ENCODE data around the gene MYH14. TPM values are rescaled to one million over a fixed set of nuclear protein-coding genes. Genes with fewer than 3 reads are reported as not detected.

Gene MYH14
- total RNA-seq, 1 donor from 2014 or later: 60.6 TPM

DNA sequence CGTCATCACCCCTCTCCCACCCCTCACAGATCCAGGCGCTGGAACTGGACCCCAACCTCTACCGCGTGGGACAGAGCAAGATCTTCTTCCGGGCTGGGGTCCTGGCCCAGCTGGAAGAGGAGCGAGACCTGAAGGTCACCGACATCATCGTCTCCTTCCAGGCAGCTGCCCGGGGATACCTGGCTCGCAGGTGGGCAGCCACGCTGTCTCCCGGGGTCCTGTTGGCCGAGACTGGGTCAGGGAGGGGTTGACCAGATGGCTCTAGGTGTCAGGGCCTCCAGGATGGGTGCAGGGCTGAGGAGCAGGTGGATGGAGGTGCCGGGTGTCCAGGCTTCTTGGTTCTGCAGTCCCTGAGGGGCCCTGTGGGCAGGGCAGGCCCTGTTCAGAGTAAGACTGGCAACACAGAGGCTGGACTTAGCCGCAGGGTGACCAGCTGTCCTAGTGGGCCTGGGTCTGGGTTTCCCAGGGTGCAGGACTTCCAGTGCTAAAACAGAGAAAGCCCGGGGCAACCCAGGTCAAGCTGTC lies 58.1 kb downstream of the MYH14 start:
- no peak for DNase-seq

DNA sequence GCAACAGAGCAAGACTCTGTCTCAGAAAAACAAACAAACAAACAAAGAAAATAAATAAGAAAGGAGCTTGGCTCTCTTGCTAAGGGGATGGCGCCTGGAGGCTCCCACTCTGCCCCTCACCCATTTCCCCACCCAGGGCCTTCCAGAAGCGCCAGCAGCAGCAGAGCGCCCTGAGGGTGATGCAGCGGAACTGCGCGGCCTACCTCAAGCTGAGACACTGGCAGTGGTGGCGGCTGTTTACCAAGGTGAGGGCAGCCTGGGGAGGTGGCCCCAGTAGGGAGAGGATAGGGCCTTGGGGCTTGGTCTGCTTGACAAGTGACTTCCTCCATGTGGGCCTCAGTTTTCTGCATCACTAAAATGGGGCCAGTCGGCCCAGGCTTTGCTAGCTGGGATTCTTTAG lies 59.8 kb downstream of the MYH14 start:
- DNase-seq: no peak

DNA sequence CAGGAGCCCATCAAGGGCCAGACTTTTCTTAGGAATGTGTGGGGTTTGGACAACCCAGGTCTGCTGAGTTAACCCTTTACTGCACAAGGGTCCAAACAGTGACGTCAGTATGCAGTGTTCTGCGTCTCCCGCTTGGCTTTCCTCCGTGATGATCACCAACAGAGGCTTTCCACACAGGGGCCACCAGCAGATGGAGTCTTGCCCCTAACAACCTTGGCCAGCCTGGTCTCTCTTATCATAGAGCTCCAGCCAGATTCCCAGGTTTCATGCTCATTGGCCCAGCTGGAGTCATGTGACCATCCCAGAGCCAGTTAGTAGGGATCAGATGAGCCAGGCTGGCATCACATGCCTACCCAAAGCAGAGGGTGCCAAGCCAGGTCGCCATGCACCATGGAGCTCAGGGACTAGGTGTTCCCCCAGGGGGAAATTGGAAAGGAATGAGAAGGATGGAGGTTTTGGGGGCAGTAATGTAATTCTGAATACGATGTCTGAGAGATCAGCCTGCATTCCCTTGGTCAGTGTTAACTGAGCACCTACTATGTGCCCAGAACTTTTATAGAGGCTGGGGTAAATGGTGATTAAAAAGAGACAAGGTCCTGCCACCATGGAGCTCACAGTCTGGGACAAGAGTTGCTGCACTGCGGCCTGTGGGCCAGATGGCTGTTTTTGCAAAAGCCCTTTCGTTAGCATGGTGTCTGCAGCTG lies 61.2 kb downstream of the MYH14 start:
- DNase-seq: no peak

DNA sequence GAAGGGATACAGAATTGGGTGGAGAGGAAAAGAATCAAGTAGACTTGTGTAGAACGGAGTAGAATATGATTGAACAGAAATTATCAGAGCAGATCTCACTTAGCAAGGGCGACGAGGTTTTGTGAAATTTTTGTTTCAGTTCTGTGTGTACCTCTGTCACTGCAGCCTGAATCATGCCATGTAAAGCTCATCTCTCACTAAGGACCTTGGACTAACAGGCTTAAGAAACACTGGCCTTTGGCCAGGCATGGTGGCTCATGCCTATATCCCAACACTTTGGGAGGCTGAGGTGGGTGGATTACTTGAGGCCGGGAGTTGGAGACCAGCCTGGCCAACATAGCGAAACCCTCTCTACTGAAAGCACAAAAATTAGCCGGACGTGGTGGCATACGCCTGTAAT lies 62.6 kb downstream of the MYH14 start:
- DNase-seq: no peak

DNA sequence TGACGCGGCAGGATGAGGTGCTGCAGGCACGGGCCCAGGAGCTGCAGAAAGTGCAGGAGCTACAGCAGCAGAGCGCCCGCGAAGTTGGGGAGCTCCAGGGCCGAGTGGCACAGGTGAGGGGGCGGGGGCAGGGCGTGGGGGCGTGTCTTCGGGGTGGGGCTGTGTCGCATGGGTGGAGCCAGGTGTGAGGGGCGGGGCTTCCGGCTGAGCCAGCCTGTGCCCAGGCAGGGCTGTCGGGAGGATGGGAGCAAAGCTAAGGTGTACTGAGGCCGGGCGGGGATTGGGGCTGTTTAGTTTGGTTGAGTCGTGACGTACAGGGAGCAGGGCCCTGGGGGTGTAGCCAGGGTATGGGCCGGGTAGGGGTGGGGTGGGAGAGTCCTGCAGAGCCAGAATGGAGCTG lies 63.5 kb downstream of the MYH14 start:
- DNase-seq: no peak

DNA sequence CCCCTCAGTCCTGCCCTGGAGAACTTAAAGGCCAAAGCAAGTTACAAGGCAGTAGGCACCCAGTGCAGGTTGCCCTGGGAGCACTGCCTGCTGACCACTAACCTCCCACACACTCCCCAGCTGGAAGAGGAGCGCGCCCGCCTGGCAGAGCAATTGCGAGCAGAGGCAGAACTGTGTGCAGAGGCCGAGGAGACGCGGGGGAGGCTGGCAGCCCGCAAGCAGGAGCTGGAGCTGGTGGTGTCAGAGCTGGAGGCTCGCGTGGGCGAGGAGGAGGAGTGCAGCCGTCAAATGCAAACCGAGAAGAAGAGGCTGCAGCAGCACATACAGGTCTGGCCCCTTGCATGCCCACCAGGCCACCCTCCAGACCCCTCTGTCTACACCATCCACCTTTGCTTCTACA lies 64.6 kb downstream of the MYH14 start:
- no peak for DNase-seq

DNA sequence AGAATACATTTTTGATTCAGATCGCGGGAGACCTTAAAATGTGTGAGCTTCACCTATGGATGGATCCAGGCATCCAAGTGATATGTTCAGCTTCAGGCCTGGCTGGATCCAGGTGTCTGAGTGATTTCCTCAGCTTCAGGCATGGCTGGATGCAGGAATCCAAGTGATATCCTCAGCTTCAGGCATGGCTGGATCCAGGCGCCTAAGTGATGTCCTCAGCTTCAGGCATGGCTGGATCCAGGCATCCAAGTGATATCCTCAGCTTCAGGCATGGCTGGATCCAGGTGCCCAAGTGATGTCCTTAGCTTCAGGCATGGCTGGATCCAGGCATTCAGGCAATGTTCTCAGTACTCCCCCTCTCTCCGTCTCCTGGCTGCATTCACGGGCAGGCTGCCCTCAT lies 65.1 kb downstream of the MYH14 start:
- DNase-seq: no peak

DNA sequence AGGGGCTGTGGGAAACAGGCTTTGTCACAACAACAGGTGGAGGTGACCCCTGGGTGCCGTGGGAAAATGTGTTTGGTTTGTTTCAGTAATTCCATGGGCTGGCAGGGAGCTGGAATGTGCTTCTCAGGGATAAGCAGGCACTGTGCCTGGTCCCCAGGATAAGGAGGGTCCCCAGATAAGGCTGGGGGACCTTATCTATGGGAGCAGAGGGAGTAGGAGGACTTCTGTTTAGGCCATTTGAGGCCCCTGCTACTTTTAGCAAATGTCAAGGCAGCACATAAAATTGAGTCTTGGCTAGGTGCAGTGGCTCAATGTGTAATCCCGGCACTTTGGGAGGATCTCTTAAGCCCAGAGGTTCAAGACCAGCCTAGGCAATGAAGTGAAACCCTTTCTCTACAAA lies 66.2 kb downstream of the MYH14 start:
- no peak for DNase-seq

DNA sequence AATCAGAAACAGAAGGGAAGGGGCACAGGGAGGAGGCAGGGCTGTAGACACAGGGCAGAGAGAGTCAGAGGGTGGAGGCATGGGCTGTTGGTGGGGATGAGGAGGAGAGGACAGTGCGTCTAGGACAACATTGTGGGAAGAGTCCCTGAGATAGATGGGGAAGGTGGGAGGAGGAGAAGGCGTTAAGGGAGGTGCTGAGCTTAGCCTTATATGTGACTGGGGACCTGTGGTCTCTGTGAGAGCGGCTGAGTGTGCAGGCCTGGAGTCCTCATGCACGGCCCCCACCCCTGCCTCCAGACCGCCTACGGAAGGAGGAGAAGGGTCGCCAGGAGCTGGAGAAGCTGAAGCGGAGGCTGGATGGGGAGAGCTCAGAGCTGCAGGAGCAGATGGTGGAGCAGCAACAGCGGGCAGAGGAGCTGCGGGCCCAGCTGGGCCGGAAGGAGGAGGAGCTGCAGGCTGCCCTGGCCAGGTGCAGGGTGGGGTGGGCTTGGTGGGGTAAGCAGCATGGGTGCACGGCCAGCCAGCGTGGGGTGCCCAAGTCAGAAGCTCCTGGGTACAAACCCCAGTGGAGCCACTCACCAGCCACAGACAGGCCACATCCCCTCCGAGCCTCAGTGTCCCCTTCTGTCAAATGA lies 69.0 kb downstream of the MYH14 start:
- no peak for DNase-seq

DNA sequence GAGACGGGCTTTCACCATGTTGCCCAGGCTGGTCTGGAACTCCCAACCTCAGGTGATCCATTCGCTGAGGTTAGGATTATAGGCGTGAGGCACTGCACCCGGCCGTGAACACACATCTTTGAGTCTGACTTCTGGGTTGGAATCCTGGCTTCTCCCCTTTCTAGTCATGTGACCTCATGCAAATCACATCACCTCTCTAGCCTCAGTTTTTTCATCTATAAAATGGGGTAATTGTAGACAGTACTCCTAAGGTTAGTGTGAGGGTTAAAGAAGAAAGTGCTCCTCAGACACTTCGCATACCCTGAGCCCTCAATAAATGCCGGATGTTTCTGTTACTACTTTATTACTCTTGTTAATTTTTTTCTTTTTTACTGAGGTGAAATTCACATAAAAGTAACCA lies 70.4 kb downstream of the MYH14 start:
- DNase-seq: no peak

DNA sequence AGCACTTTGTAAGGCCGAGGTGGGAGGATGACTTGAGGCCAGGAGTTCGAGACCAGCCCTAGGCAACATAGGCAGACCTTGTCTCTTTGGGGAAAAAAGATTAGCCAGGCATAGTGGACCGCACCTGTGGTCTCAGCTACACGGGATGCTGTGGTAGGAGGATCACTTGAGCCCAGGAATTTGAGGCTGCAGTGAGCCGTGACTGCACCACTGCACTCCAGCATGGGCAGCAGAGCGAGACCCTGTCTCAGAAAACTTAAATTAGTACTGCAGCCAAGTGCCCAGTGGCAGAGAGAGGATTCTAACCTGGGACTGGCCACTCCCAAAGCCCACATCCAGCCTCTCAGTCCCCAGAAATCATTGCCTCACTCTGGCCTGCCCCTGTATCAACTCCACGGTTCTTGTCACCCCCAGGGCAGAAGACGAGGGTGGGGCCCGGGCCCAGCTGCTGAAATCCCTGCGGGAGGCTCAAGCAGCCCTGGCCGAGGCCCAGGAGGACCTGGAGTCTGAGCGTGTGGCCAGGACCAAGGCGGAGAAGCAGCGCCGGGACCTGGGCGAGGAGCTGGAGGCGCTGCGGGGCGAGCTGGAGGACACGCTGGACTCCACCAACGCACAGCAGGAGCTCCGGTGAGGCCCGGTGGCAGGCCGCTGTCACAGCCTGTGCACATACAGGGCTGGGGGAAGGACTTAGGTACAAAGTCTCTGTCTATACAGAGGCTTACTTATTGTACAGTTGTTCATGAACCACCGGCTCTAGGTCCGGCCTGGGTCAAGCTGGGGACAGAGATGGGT lies 72.4 kb downstream of the MYH14 start:
- DNase-seq: no peak

DNA sequence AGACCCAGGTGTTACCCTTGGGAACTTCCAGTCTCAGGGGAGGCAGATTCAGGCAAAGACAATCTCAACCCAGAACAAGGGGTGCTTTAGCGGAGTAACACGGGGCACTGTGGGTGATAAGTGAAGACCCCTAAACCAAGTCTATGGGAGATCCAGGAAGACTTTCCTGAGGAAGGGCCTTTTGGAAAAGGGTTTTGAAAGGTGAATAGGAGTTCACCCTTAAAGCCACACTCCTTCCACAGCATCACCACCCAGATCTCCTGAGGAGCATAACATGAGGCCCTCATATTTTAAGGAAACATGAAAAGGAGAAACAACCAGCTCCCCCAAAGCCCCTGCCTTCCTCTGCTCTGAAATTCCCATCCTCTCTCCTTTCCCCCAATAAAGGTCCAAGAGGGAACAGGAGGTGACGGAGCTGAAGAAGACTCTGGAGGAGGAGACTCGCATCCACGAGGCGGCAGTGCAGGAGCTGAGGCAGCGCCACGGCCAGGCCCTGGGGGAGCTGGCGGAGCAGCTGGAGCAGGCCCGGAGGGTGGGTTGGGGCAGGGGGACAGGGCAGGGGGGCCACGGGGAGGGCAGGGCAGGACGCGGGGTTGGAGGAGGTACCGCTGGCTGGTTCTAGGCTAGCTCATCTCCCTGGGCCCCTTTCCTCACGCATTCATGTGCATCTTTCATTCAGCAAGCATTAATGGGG lies 73.1 kb downstream of the MYH14 start:
- DNase-seq: no peak

DNA sequence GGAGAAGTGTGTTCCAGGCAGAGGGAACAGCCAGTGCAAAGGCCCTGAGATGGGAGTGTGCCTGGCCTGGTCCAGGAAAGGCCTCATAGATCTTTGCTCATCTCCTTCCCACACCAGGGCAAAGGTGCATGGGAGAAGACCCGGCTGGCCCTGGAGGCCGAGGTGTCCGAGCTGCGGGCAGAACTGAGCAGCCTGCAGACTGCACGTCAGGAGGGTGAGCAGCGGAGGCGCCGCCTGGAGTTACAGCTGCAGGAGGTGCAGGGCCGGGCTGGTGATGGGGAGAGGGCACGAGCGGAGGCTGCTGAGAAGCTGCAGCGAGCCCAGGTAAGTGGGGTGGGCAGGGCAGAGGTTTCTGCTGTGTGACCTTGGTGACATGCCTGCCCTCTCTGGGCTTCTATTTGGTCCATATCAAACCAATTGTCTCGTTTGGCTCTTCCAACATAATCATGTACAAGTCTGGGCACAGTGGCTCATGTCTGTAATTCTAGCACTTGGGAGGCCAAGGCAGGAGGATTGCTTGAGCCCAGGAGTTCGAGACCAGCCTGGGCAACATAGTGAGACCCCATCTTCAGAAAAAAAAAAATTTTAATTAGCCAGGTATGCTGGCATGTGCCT lies 74.7 kb downstream of the MYH14 start:
- no peak for DNase-seq

DNA sequence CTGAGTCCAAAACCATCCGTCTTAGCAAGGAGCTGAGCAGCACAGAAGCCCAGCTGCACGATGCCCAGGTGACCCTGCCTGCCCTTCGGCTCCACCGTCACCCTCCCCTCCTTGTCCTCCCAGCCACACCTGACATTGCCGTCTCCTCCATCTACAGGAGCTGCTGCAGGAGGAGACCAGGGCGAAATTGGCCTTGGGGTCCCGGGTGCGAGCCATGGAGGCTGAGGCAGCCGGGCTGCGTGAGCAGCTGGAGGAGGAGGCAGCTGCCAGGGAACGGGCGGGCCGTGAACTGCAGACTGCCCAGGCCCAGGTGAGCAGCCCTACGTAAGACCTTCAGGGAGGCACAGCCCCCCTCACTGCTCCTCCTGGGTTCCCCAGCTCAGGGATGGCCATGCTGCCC lies 76.7 kb downstream of the MYH14 start:
- no peak for DNase-seq

DNA sequence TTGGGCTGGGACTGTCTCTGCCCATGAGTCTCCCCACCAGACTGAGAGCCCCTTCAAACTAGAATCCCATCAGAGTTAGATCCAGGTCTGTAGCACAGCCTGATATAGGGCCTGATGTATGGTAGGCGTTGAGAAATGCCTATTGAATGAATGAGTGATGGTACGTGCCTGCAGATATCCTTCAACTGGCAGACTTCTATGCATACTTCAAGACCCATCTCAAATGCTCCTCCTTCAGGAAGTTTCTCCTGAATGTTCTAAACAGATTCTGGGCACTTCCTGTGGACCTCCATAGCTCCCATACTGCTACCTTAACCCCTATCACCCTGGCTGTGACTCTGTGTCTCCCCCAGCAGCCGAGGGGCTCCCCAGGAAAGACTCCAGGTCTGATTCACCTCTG lies 77.6 kb downstream of the MYH14 start:
- DNase-seq: no peak

DNA sequence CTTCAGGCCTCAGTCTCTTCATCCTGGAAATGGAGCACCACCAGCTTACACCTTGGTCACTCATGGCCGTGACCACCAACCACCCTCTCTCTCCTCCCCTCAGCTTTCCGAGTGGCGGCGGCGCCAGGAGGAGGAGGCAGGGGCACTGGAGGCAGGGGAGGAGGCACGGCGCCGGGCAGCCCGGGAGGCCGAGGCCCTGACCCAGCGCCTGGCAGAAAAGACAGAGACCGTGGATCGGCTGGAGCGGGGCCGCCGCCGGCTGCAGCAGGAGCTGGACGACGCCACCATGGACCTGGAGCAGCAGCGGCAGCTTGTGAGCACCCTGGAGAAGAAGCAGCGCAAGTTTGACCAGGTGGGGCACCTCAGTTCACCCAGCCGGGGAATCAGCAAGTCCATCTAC lies 78.1 kb downstream of the MYH14 start:
- DNase-seq: no peak

DNA sequence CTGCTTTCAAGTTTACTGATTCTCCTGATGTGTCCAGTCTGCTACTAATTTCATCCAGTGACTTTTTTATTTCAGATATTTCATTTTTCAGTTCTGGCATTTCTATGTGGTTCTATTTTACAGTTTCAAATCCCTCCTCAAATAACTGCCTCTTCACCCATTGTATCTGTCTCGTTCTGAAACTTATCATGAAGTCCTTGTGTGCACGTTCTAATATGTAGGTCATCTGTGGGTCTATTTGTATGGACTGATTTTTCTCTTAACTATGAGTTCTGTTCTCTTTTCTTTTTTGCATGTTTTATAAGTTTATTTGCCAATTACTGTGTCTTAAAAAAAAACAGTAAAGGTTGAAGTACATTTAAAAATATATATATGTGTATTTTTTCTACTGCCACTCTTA lies 82.4 kb downstream of the MYH14 start:
- no peak for DNase-seq

DNA sequence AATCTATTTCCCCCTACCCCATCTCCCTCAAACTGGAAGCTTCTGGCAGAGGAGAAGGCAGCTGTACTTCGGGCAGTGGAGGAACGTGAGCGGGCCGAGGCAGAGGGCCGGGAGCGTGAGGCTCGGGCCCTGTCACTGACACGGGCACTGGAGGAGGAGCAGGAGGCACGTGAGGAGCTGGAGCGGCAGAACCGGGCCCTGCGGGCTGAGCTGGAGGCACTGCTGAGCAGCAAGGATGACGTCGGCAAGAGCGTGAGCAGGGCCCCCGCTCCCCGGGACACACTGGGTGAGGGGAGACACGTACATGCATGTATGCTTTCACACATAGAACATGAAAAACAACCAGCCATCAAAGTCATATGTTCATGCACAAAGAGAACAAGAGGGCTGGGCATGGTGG lies 83.0 kb downstream of the MYH14 start:
- no peak for DNase-seq

DNA sequence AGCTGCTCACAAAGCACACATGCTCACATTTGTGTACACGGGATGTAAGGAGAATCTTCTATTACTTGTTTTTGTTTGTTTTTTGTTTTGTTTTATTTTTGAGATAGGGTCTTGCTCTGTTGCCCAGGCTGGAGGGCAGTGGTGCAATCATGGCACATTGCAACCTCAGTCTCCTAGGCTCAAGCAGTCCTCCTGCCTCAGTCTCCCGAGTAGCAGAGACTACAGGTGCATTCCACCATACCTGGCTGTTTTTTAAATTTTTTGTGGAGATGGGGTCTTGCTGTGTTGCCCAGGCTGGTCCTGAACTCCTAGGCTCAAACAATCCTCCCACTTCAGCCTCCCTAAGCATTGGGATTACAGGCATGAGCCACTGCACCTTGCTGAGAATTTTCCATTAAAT lies 83.9 kb downstream of the MYH14 start:
- no peak for DNase-seq

DNA sequence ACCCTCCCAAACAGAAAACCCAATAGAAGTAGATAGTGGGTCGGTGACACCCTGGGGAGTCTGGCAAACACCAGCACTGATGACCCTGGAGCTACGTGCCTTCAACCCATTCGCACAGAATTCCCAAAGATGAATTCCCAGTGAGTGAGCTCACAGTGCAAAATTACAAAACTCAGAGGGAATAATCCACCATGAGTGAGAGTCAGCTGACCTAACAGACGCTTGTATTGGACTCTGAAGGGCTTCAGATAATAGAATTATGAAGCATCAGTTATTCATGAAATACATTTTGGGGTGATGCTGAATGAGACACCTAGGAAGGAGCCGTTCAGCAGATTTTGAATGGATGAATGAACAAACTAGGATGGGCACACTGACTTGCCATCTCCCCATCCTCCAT lies 85.5 kb downstream of the MYH14 start:
- no peak for DNase-seq

DNA sequence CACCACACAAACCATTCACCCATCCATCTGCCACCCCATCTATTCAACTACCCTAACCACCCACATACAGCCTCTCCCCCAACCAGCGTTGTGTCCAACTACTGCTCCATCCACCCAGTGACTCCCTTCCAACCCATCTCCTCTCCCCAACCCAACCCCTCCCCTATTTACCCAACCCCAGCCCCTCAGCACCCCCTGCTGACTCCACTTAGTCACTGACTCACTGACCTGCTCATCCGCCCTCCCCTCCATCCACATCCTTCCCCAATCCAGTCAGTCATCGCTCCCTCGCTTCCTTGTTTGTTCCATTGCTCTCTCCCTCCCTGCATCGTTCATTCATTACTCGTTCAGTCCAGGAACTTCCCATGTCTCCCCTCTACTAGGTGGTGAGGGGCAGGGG lies 86.6 kb downstream of the MYH14 start:
- DNase-seq: no peak

DNA sequence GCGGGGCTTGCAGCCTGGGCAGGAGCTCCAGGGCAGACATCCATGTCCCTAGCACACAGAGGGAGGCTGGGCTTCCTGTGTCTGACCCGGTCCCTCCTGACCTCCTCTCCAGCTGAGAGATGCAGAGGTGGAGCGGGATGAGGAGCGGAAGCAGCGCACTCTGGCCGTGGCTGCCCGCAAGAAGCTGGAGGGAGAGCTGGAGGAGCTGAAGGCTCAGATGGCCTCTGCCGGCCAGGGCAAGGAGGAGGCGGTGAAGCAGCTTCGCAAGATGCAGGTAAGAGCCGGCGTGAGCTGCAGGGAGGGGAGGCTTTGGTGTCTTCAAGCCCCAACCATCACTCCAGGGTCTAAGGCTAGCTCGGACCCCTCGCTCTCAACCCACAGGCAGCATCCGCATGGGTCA lies 87.4 kb downstream of the MYH14 start:
- no peak for DNase-seq
